Ovary (tissue), 9 donors: Measurements from ENCODE around the gene PPP4R1. TPM values are rescaled to one million over a fixed set of nuclear protein-coding genes. Genes with fewer than 3 reads are reported as not detected.

Source experiments
- DNase-seq, 5 donors: peaks; one replicate each; pipeline ENCODE4 v3.0.0-alpha.2; 2019 to 2020
- H3K27ac ChIP-seq, 2 donors: fragments of 200-600 bp; one replicate each; pipeline versions ENCODE4 v1.5.1 to v1.8.0; 2019 to 2022
- H3K27me3 ChIP-seq: fragments of 200-600 bp; one replicate; pipeline ENCODE4 v1.8.0; 2022
- H3K36me3 ChIP-seq: fragments of 200-600 bp; sonication (generic); one replicate; pipeline ENCODE4 v1.5.1; 2019
- H3K4me1 ChIP-seq: one replicate; pipeline ENCODE4 v1.8.1; 2013; ENCODE audit warnings: mild to moderate bottlenecking, moderate library complexity; ENCODE audit not compliant: insufficient read depth
- H3K4me3 ChIP-seq: fragments of 200-600 bp; sonication (generic); one replicate; pipeline ENCODE4 v1.5.1; 2017
- H3K9me3 ChIP-seq, 2 donors: fragments of 200-600 bp in 1 of 2; sonication (generic) in 1 of 2; one replicate each; pipeline versions ENCODE4 v1.5.1 to v1.8.1; 2013 to 2019; ENCODE audit warnings: mild to moderate bottlenecking in 1 of 2, moderate library complexity in 1 of 2
- EP300 ChIP-seq: sonication (generic); formaldehyde crosslinking; IDR thresholded peaks from one replicate; pipeline ENCODE4 v1.6.1; 2017; ENCODE audit warnings: antibody characterized with exemption
- POLR2A ChIP-seq: fragments of 450-650 bp; IDR thresholded peaks from one replicate; pipeline ENCODE4 v1.6.1; 2017; ENCODE audit warnings: antibody characterized with exemption, mild to moderate bottlenecking, moderate library complexity
- WGBS, 3 donors: extraction: QIAGEN DNeasy Blood & Tissue Kit in 1 of 3; methylation state at CpG; one replicate each; pipeline versions ENCODE4 v1.1.5 to v1.1.7; 2013 to 2017; 5-methylcytosine and 5-hydroxymethylcytosine counted together
- intact Hi-C, 4 donors: fragments of 100-400 bp; cut with DNase I; formaldehyde crosslinking; loops; one replicate each; pipeline versions ENCODE4 v1.11.0 to v1.15.1; 2022 to 2023
- polyA plus RNA-seq, 2 donors: library from polyadenylated mRNA; stranded (reverse); fragments of 200-250 nt in 1 of 2; fragments of 350-450 nt in 1 of 2; fragmentation: Illumina TruSeq in 1 of 2; extraction: RNeasy Lipid Tissue Mini Kit (QIAGEN cat#74804) in 1 of 2; gene quantifications; one replicate each; pipeline ENCODE4 v1.2.3, GENCODE V29; 2013 to 2014
- total RNA-seq, 7 donors: library from RNA; depleted of rRNA in 2 of 7; stranded (reverse); fragments of >200 nt in 2 of 7; fragmentation: NEBNext Ultra II Directional in 3 of 7; extraction: Animal tissue kit (Norgen Biotek cat#: 25700) in 3 of 7; gene quantifications; one replicate each; pipeline versions ENCODE4 v1.1.0 to v1.2.4, GENCODE V29; 2016 to 2023
- TF ChIP-seq, protein P1 (sequence below), 3 donors: fragments of 450-650 bp in 2 of 3; fragments of 200-600 bp in 1 of 3; IDR thresholded peaks; one replicate each; pipeline versions ENCODE4 v1.5.1 to v1.8.0; 2016 to 2022; ENCODE audit warnings: antibody characterized with exemption in 3 of 3, mild to moderate bottlenecking in 1 of 3
- donor health status: DM: no; HTN: no; CAD: no; lungs with moderate emphysema.
- donor health status: DM: no; HTN: no; CAD: no.
- donor health status: Bipolar disorder and iron deficiency.
- donor health status: DM: yes; HTN: yes; CAD: no.
- donor health status: DM: no; HTN: no; CAD: no.
- donor health status: DM: yes; HTN: yes; CAD: no.

The PPP4R1 gene
- total and polyA plus RNA-seq, 9 donors = 31.4 to 128 (median 107) TPM

DNA sequence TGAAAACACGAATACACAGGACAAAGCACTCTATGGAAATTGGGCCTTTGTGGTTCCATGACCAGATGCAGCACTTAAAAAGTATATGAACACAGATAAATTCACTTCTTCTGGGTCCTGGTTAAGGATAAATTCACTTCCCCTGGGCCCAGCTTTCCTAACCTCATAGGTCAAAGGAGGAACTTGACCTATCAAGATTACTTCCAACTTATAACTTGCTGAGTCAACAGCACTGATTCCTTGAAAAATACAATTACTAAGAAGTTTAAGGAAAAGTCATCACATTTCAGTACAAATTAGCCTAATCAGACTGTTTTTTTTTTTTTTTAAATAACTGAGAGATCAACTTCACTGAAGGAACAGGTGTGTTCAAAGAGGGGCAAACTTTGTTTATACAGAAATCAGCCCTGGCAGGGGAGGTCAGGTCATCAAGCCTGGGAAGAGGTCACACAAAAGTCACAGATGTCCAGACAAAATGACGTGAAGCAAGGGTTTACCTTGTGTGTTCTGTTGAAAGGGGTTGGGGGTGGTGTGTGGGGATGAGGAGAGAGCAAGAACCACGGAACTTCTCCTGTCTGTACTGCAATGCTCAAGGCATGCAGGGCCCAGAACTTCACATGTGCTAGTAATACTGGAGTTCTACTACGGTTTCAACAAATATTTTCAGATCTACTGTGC, 55.8 kb downstream of the PPP4R1 start:
- Histone ChIP-seq H3K9me3 (no peaks in the 10 kb centered on the region), H3K4me3 (no peak overlapping the region), H3K4me1 (no peaks in the 10 kb centered on the region), H3K36me3 (no peaks in the 10 kb centered on the region), H3K27ac (no peak overlapping the region), H3K27me3 (no peaks in the 10 kb centered on the region)
- DNase-seq = no peak
- 88 to 89% (median 89%) methylated on average over 4 of the region's 4 CpGs for WGBS, 3 donors
- intact Hi-C loops = no loop called here
- TF ChIP-seq, protein P1, sequence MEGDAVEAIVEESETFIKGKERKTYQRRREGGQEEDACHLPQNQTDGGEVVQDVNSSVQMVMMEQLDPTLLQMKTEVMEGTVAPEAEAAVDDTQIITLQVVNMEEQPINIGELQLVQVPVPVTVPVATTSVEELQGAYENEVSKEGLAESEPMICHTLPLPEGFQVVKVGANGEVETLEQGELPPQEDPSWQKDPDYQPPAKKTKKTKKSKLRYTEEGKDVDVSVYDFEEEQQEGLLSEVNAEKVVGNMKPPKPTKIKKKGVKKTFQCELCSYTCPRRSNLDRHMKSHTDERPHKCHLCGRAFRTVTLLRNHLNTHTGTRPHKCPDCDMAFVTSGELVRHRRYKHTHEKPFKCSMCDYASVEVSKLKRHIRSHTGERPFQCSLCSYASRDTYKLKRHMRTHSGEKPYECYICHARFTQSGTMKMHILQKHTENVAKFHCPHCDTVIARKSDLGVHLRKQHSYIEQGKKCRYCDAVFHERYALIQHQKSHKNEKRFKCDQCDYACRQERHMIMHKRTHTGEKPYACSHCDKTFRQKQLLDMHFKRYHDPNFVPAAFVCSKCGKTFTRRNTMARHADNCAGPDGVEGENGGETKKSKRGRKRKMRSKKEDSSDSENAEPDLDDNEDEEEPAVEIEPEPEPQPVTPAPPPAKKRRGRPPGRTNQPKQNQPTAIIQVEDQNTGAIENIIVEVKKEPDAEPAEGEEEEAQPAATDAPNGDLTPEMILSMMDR (IDR thresholded peaks at IDR 0.05) = no peak
- TF ChIP-seq EP300 (no peak), POLR2A (no peak)

DNA sequence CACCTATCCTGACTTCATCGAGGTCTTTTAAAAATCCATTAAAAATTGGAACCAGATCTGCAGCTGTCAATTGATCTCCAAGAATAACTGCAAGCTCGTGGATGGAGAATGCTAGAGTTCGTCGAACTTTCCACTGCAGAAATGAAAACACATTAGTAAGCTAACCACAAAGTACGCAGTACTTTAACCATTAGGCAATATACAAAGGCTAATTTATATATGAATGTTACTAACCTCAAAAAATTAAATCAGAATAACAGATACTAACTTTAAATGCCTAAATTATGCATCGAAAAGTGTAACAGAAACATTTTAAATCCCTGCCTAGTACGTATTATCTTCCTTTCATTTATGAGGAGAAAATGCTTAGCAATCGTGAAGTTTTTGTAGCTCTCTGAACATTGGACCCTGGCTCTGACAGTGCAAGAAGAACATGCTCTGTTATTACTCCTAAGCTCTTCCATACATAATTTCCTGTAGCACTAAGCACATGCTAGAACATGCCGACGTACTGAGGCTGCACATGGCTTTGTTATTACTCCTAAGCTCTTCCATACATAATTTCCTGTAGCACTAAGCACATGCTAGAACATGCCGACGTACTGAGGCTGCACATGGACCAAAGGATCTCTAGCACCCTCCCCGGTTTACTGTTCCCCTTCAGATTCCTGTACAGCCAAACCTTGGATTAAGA, 57.0 kb downstream of the PPP4R1 start:
- DNase-seq = no peak
- Histone ChIP-seq H3K4me1 (no peaks in the 10 kb centered on the region), H3K27ac (no peak overlapping the region), H3K9me3 (no peaks in the 10 kb centered on the region), H3K36me3 (no peaks in the 10 kb centered on the region), H3K27me3 (no peaks in the 10 kb centered on the region), H3K4me3 (no peak overlapping the region)
- intact Hi-C loops = no loop called here
- WGBS, 3 donors = 86 to 90% (median 88%) methylated on average over 13 of the region's 13 CpGs
- TF ChIP-seq, protein P1 (IDR thresholded peaks at IDR 0.05) = no peak
- TF ChIP-seq EP300 (no peak), POLR2A (no peak)

DNA sequence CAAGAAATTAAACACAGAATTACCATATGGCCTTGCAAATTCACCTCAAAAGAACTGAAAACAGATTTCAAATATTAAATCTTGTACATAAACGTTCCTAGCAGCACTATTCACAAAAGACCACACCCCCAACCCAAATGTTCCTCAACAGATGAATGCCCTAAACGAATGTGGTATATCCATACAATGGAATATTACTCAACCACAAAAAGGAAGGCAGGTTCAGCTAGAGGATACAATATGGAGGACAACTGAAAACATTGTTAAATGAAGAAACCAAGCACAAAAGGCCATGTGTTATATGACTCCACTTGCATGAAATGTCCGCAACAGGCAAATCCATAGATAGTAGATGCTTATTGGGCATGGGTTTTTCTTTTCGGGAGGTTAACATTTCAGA, 61.7 kb downstream of the PPP4R1 start:
- H3K36me3 ChIP-seq = no peaks in the 10 kb centered on the region
- no peaks in the 10 kb centered on the region for H3K27me3 ChIP-seq
- H3K27ac ChIP-seq = no peak overlapping the region
- no peaks in the 10 kb centered on the region for H3K9me3 ChIP-seq
- intact Hi-C loops = no loop called here
- WGBS, 3 donors = 86 to 88% (median 88%) methylated on average over 4 of the region's 4 CpGs
- no peaks in the 10 kb centered on the region for H3K4me1 ChIP-seq
- TF ChIP-seq, protein P1 (IDR thresholded peaks at IDR 0.05) = no peak
- no peak for TF ChIP-seq POLR2A
- DNase-seq = no peak
- H3K4me3 ChIP-seq = no peak overlapping the region

DNA sequence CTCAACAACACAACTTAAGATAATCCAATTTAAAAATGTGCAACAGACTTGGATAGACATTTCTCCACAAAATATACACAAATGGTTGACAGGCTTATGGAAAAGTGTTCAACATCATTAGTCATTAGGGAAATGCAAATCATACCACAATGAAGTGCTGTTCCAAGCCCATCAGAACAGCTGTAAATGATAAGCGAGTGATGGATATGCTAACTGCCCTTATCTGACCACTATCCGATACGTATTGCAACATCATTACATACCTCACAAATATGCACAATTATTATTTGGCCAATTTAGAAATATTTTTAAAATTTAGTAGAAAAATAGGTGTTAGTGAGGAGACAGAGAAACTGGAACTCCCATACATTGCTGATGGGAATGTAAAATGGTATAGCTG, 62.2 kb downstream of the PPP4R1 start:
- Histone ChIP-seq H3K4me1 (no peaks in the 10 kb centered on the region), H3K4me3 (no peak overlapping the region), H3K9me3 (no peaks in the 10 kb centered on the region), H3K27ac (no peak overlapping the region), H3K27me3 (no peaks in the 10 kb centered on the region), H3K36me3 (no peaks in the 10 kb centered on the region)
- no peak for TF ChIP-seq POLR2A
- TF ChIP-seq, protein P1 (IDR thresholded peaks at IDR 0.05) = no peak
- no peak for TF ChIP-seq EP300
- intact Hi-C loops = no loop called here
- 87 to 95% (median 92%) methylated on average over 3 of the region's 3 CpGs for WGBS, 3 donors
- DNase-seq = no peak
